GM12878 (cell line): ENCODE data around the gene KLK5. TPM values are rescaled to one million over a fixed set of nuclear protein-coding genes. Genes with fewer than 3 reads are reported as not detected.

Experiments
- ATAC-seq: fragments of 200-7000 bp; cut with Tn5 transposase; 3 replicates; pipeline ENCODE4 v1.9.1; 2020; ENCODE audit warnings: mild to moderate bottlenecking, moderate library complexity
- BruUV-seq: library from RNA; stranded (reverse); fragments of 400-500 nt; replicated peaks from 2 replicates; lab custom pipeline; 2021; lab: Mats Ljungman, UMichigan
- CTCF ChIA-PET: fragments of 300-600 bp; sonication (Branson Sonifier 250); formaldehyde crosslinking; extraction: SDS; loops from one replicate; lab custom pipeline; 2021; ENCODE audit warnings: inconsistent platforms; lab: Yijun Ruan, JAX
- POLR2A ChIA-PET: fragments of 350-600 bp; formaldehyde crosslinking; extraction: SDS; loops from one replicate; lab custom pipeline; 2021; ENCODE audit warnings: inconsistent platforms; lab: Charles Lee
- RAD21 ChIA-PET: fragments of 300-600 bp; sonication (Branson Sonifier 250); formaldehyde crosslinking; loops from one replicate; lab custom pipeline; 2023; ENCODE audit warnings: antibody characterized with exemption; ENCODE audit not compliant: unreplicated experiment; lab: Charles Lee
- SMC1A ChIA-PET: fragments of 300-600 bp; sonication (Branson Sonifier 250); formaldehyde crosslinking; loops from one replicate; lab custom pipeline; 2023; ENCODE audit not compliant: unreplicated experiment, uncharacterized antibody; lab: Charles Lee
- DNase-seq: peaks from one replicate; pipeline ENCODE4 v3.0.0-alpha.2; 2011; ENCODE audit warnings: low read depth, low spot score
- FAIRE-seq: peaks from 3 replicates; lab custom pipeline; 2011; peaks lifted over from hg19 to GRCh38; lab: Jason Lieb, UNC
- H2AFZ ChIP-seq: 2 replicates; pipeline ENCODE4 v1.6.0; 2011; ENCODE audit warnings: low read depth, low read length, control low read depth; ENCODE audit not compliant: control insufficient read depth
- H3K27ac ChIP-seq: 2 replicates; pipeline ENCODE4 v1.5.1; 2011; ENCODE audit warnings: control low read depth; ENCODE audit not compliant: control insufficient read depth, insufficient read depth
- H3K27me3 ChIP-seq, 2 experiments: replicated peaks in 1 of 2; 2 replicates each; pipeline versions ENCODE4 v1.6.0 to v1.6.1; 2011; ENCODE audit warnings: low read length in 1 of 2; ENCODE audit not compliant: control insufficient read depth in 2 of 2, insufficient read depth in 2 of 2
- H3K36me3 ChIP-seq, 2 experiments: 2 replicates each; pipeline ENCODE4 v1.5.1; 2011; ENCODE audit warnings: low read length in 1 of 2; ENCODE audit not compliant: control insufficient read depth in 2 of 2, insufficient read depth in 2 of 2
- H3K4me1 ChIP-seq: 2 replicates; pipeline ENCODE4 v1.6.1; 2011; ENCODE audit warnings: mild to moderate bottlenecking, low read length, moderate library complexity, mixed read lengths; ENCODE audit not compliant: control insufficient read depth, insufficient read depth
- H3K4me2 ChIP-seq: 2 replicates; pipeline ENCODE4 v1.6.0; 2011; ENCODE audit warnings: control low read depth; ENCODE audit not compliant: control insufficient read depth, insufficient read depth
- H3K4me3 ChIP-seq: fragments of 200-600 bp; sonication (generic); 2 replicates; pipeline ENCODE4 v1.5.1; 2016
- H3K79me2 ChIP-seq: 2 replicates; pipeline ENCODE4 v1.6.0; 2011; ENCODE audit warnings: low read length; ENCODE audit not compliant: control insufficient read depth, insufficient read depth
- H3K9ac ChIP-seq: 2 replicates; pipeline ENCODE4 v1.8.0; 2011; ENCODE audit warnings: low read length, control low read depth, mixed read lengths; ENCODE audit not compliant: control insufficient read depth, insufficient read depth
- H3K9me3 ChIP-seq: replicated peaks from 3 replicates; pipeline ENCODE4 v1.5.1; 2011; ENCODE audit warnings: mild to moderate bottlenecking, low read length; ENCODE audit not compliant: control insufficient read depth, insufficient read depth
- H4K20me1 ChIP-seq: 2 replicates; pipeline ENCODE4 v1.6.0; 2011; ENCODE audit not compliant: control insufficient read depth, insufficient read depth
- BHLHE40 ChIP-seq, 2 experiments: fragments of 450-650 bp in 1 of 2; IDR thresholded peaks; 2 replicates each; pipeline ENCODE4 v1.6.1; 2011 to 2017; ENCODE audit warnings: low read depth in 2 of 2, borderline replicate concordance in 1 of 2, improper control_type of control experiment in 1 of 2, low read length in 1 of 2, mild to moderate bottlenecking in 1 of 2
- WGBS: methylation state at CpG from one replicate; pipeline ENCODE4 v1.1.6; 2016; ENCODE audit warnings: low lambda C conversion rate; ENCODE audit not compliant: insufficient replicate concordance, insufficient coverage; ENCODE audit errors: missing lambda C conversion rate; 5-methylcytosine and 5-hydroxymethylcytosine counted together
- in situ Hi-C: fragments of 300-500 bp; cut with MboI; formaldehyde crosslinking; loops from 9 replicates; pipeline ENCODE4 v1.14.3; 2018; ENCODE audit warnings: mixed read lengths
- intact Hi-C: fragments of 100-400 bp; cut with micrococcal nuclease; formaldehyde crosslinking; loops from one replicate; pipeline ENCODE4 v1.14.2; 2022; ENCODE audit not compliant: unreplicated experiment
- polyA plus RNA-seq, 11 experiments: library from polyadenylated mRNA; depleted of rRNA in 4 of 11; unstranded in 6 of 11; stranded (reverse) in 5 of 11; fragments of >200 nt; fragmentation: Nextera tagmentation in 4 of 11; fragmentation: Illumina TruSeq in 1 of 11; extraction: Ambion mirVana in 4 of 11; extraction: Trizol in 1 of 11; gene quantifications; 1 replicate in 1 of 11; 2 replicates in 10 of 11; pipeline versions ENCODE4 v1.2.1 to v1.2.3, GENCODE V29; 2011 to 2016; ENCODE audit warnings: inconsistent platforms in 2 of 11, missing spikeins in 2 of 11, low read depth in 1 of 11
- total RNA-seq, 4 experiments: library from RNA; depleted of rRNA in 3 of 4; stranded (reverse); fragments of >200 nt in 3 of 4; fragmentation: Illumina TruSeq in 1 of 4; extraction: Trizol in 1 of 4; gene quantifications; 2 replicates each; pipeline versions ENCODE4 v1.2.1 to v1.2.3, GENCODE V29; 2013 to 2021
- TF ChIP-seq, protein P1 (sequence below): fragments of 450-650 bp; IDR thresholded peaks from 2 replicates; pipeline ENCODE4 v1.6.1; 2017; ENCODE audit warnings: antibody characterized with exemption, mild to moderate bottlenecking, moderate library complexity
- TF ChIP-seq, protein P2 (sequence below): IDR thresholded peaks from 2 replicates; pipeline ENCODE4 v1.6.1; 2011; ENCODE audit warnings: borderline replicate concordance, low read depth, mild to moderate bottlenecking, moderate library complexity, mixed read lengths, low read length; ENCODE audit not compliant: insufficient read depth; ENCODE audit errors: extremely low read length

The KLK5 gene
- total and polyA plus RNA-seq, 10 of the 15 experiments (the other 5 are each of a cell fraction or from before 2014, with no cell fraction given) = 0.16 TPM; not detected in 9

DNA sequence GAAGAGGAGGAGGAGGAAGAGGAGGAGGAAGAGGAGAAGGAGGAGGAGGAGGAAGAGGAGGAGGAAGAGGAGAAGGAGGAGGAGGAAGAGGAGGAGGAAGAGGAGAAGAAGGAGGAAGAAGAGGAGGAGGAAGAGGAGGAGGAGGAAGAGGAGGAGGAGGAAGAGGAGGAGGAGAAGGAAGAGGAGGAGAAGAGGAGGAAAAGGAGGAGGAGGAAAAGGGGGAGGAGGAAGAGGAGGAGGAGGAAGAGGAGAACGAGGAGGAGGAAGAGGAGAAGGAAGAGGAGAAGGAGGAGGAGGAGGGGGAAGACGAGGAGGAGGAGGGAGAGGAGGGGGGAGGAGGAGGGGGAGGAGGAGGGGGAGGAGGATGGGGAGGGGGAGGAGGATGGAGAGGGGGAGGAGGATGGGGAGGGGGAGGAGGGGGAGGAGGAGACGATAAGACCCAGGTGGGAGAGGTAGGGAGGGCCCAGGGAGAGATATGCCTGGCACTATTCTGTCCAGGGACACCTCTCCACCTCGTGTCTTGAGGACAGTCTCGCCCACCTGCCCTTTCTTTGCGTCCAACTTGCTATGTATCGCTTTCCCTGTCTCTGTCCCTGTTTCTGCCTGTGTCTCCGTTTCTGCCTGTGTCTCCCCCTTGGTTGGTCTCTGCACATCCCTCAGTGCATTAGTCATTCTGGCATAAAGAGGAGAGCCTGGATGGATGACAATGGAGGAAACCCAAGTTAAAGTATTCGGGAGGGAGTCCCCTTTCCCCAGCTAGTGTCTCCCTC lies 7.1 kb upstream of the KLK5 start:
- POLR2A ChIA-PET = no interaction called here
- intact Hi-C loops = no loop called here
- no peak for TF ChIP-seq BHLHE40 (IDR thresholded peaks at IDR 0.05; ENCODE audit: borderline replicate concordance in 1 of 2, low read depth in 2 of 2, low read length in 1 of 2)
- TF ChIP-seq, protein P1, sequence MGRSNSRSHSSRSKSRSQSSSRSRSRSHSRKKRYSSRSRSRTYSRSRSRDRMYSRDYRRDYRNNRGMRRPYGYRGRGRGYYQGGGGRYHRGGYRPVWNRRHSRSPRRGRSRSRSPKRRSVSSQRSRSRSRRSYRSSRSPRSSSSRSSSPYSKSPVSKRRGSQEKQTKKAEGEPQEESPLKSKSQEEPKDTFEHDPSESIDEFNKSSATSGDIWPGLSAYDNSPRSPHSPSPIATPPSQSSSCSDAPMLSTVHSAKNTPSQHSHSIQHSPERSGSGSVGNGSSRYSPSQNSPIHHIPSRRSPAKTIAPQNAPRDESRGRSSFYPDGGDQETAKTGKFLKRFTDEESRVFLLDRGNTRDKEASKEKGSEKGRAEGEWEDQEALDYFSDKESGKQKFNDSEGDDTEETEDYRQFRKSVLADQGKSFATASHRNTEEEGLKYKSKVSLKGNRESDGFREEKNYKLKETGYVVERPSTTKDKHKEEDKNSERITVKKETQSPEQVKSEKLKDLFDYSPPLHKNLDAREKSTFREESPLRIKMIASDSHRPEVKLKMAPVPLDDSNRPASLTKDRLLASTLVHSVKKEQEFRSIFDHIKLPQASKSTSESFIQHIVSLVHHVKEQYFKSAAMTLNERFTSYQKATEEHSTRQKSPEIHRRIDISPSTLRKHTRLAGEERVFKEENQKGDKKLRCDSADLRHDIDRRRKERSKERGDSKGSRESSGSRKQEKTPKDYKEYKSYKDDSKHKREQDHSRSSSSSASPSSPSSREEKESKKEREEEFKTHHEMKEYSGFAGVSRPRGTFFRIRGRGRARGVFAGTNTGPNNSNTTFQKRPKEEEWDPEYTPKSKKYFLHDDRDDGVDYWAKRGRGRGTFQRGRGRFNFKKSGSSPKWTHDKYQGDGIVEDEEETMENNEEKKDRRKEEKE = no peak
- TF ChIP-seq, protein P2, sequence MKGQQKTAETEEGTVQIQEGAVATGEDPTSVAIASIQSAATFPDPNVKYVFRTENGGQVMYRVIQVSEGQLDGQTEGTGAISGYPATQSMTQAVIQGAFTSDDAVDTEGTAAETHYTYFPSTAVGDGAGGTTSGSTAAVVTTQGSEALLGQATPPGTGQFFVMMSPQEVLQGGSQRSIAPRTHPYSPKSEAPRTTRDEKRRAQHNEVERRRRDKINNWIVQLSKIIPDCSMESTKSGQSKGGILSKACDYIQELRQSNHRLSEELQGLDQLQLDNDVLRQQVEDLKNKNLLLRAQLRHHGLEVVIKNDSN = no peak
- TF ChIP-seq, all 136 proteins: peak for 0
- Histone ChIP-seq H3K4me1 (no peaks in the 10 kb centered on the region), H3K9me3 (no peaks in the 10 kb centered on the region; the same call in 2 of the 3 replicates), H3K27me3 (peaks cover 0 to 2% of the 10 kb centered on the region in 2 experiments; a peak in 2 of 4 replicates), H3K27ac (no peak overlapping the region), H4K20me1 (no peaks in the 10 kb centered on the region), H3K79me2 (no peaks in the 10 kb centered on the region), H3K9ac (no peak overlapping the region), H3K36me3 (no peaks in the 10 kb centered on the region), H3K4me3 (no peak overlapping the region), H2AFZ (no peak overlapping the region), H3K4me2 (no peak overlapping the region)
- in situ Hi-C loops = no loop called here
- FAIRE-seq = no peak
- WGBS = 27% methylated on average over 6 of the region's 9 CpGs
- SMC1A ChIA-PET = no interaction called here
- RAD21 ChIA-PET = no interaction called here
- no TSS peak for BruUV-seq
- CTCF ChIA-PET = no interaction called here
- no peak for ATAC-seq
- no peak for DNase-seq
